Chondrocyte (in vitro differentiated cells): ENCODE data around the gene HLA-DOA. TPM values are rescaled to one million over a fixed set of nuclear protein-coding genes. Genes with fewer than 3 reads are reported as not detected.
A peak's percentile ranks its signal among the peaks of the same experiment; 100 is the strongest.

Source experiments
- DNase-seq: peaks from one replicate; pipeline ENCODE4 v3.0.0; 2021; ENCODE audit warnings: mixed read lengths, low spot score
- H3K27ac Mint-ChIP-seq: one replicate; pipeline ENCODE4 v1.8.0; 2021; ENCODE audit warnings: mild to moderate bottlenecking, moderate library complexity, mixed read lengths; ENCODE audit not compliant: unreplicated experiment
- H3K27me3 Mint-ChIP-seq: 2 replicates; pipeline ENCODE4 v1.8.0; 2021; ENCODE audit warnings: low read depth, mixed read lengths
- H3K36me3 Mint-ChIP-seq: 2 replicates; pipeline ENCODE4 v1.8.0; 2021; ENCODE audit warnings: low read depth, mixed read lengths
- H3K4me1 Mint-ChIP-seq: 2 replicates; pipeline ENCODE4 v1.8.0; 2021; ENCODE audit warnings: low read depth, mild to moderate bottlenecking, mixed read lengths
- H3K4me3 Mint-ChIP-seq: one replicate; pipeline ENCODE4 v1.8.0; 2021; ENCODE audit warnings: mild to moderate bottlenecking, moderate library complexity, mixed read lengths; ENCODE audit not compliant: unreplicated experiment
- H3K9me3 Mint-ChIP-seq: 2 replicates; pipeline ENCODE4 v1.8.0; 2021; ENCODE audit warnings: low read depth, mixed read lengths
- CTCF ChIP-seq: fragments of 200-600 bp; sonication (generic); IDR thresholded peaks from 2 replicates; pipeline ENCODE4 v1.5.0; 2021; ENCODE audit warnings: antibody characterized with exemption, mild to moderate bottlenecking, moderate library complexity
- total RNA-seq: library from RNA; stranded (reverse); gene quantifications from 3 replicates; pipeline ENCODE4 v1.2.1, GENCODE V29; 2021

Gene HLA-DOA
- total RNA-seq, 1 donor from 2014 or later: not detected

DNA sequence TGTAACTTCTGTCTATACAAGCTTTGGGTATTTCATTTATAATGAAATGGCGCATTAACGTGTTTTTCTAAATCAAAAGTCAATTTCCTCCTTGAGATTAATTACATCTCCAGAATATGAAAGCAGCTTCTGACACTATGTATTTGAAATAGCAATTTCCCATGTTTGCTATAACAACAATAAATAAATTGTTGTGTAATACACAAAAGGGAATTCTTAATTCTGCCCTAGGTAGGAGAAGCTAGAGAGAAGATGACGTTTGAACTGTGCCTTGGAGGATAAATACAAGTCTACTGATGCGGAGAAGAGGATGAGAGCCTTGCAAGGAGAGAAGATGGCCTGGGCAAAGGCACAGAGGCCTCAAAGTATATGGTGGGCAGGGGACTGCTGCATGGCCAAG lies 7.6 kb upstream of the HLA-DOA start:
- Mint-ChIP-seq H3K27ac (no peak overlapping the region), H3K9me3 (no peaks in the 10 kb centered on the region), H3K27me3 (peaks cover 69% of the 10 kb centered on the region), H3K4me3 (no peak overlapping the region), H3K4me1 (no peaks in the 10 kb centered on the region), H3K36me3 (no peaks in the 10 kb centered on the region)
- TF ChIP-seq CTCF: no peak
- DNase-seq: no peak

DNA sequence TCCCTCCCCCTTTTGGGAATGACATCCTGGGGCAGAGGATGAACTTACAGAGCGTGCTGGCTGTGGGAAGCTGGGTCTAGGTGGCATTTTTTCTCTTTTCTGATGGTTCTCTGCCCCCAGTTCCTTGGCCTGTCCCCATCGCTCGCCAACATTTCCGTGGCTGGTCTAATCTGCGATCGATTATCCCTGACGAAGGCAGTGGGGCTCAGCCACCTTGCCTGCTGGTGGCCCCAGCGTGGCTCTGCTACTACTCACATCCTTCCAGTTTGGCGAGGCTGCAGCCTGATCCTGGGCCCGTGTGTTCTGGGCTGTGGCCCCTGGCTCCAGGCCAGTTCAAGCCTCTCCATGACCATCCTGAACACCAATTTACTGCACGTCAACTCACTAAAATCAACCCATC lies 6.4 kb upstream of the HLA-DOA start:
- Mint-ChIP-seq H3K4me1 (no peaks in the 10 kb centered on the region), H3K4me3 (no peak overlapping the region), H3K9me3 (no peaks in the 10 kb centered on the region), H3K27me3 (peaks cover 73% of the 10 kb centered on the region), H3K36me3 (no peaks in the 10 kb centered on the region), H3K27ac (no peak overlapping the region)
- no peak for DNase-seq
- no peak for TF ChIP-seq CTCF

- H3K9me3 Mint-ChIP-seq: no peaks in the 10 kb centered on the region
- no peak overlapping the region for H3K27ac Mint-ChIP-seq
- H3K27me3 Mint-ChIP-seq: peaks cover 73% of the 10 kb centered on the region
- peaks cover 2% of the 10 kb centered on the region for H3K36me3 Mint-ChIP-seq
- H3K4me3 Mint-ChIP-seq: no peak overlapping the region
- peak; percentile 88 for TF ChIP-seq CTCF
- DNase-seq: no peak
- no peaks in the 10 kb centered on the region for H3K4me1 Mint-ChIP-seq
Measured at GRCh38 chr6:33014841-33015634, 5.6 kb upstream of the HLA-DOA start.

- Mint-ChIP-seq H3K4me1 (peaks cover 4% of the 10 kb centered on the region), H3K4me3 (no peak overlapping the region), H3K27me3 (peaks cover 71% of the 10 kb centered on the region), H3K36me3 (peaks cover 2% of the 10 kb centered on the region), H3K9me3 (no peaks in the 10 kb centered on the region), H3K27ac (no peak overlapping the region)
- TF ChIP-seq CTCF: no peak
- no peak for DNase-seq
Measured at GRCh38 chr6:33013608-33014007, 4.2 kb upstream of the HLA-DOA start.

GRCh38 chr6:33010356-33010755 lies 965 bp upstream of the HLA-DOA start:
- Mint-ChIP-seq H3K36me3 (peaks cover 2% of the 10 kb centered on the region), H3K9me3 (no peaks in the 10 kb centered on the region), H3K4me1 (peaks cover 4% of the 10 kb centered on the region), H3K4me3 (no peak overlapping the region), H3K27ac (no peak overlapping the region), H3K27me3 (peaks cover 64% of the 10 kb centered on the region)
- DNase-seq: no peak
- no peak for TF ChIP-seq CTCF
